ENCODE data around the gene NCAN. TPM values are rescaled to one million over a fixed set of nuclear protein-coding genes. Genes with fewer than 3 reads are reported as not detected.

The NCAN gene
- total and polyA plus RNA-seq, 9 of the 15 experiments (the other 6 are each of a cell fraction or from before 2014, with no cell fraction given): 0.04 TPM; not detected in 8

GRCh38 chr19:19171821-19172532 lies 39.8 kb upstream of the NCAN start (continued):
- TF ChIP-seq, protein P1, sequence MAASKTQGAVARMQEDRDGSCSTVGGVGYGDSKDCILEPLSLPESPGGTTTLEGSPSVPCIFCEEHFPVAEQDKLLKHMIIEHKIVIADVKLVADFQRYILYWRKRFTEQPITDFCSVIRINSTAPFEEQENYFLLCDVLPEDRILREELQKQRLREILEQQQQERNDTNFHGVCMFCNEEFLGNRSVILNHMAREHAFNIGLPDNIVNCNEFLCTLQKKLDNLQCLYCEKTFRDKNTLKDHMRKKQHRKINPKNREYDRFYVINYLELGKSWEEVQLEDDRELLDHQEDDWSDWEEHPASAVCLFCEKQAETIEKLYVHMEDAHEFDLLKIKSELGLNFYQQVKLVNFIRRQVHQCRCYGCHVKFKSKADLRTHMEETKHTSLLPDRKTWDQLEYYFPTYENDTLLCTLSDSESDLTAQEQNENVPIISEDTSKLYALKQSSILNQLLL (CRISPR knock-in tag; IDR thresholded peaks at IDR 0.05; ENCODE audit: borderline replicate concordance): no peak
- TF ChIP-seq, protein P2, sequence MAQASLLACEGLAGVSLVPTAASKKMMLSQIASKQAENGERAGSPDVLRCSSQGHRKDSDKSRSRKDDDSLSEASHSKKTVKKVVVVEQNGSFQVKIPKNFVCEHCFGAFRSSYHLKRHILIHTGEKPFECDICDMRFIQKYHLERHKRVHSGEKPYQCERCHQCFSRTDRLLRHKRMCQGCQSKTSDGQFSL (CRISPR knock-in tag; IDR thresholded peaks at IDR 0.05): no peak
- TF ChIP-seq, protein P2 (tag; IDR thresholded peaks at IDR 0.05): no peak
- TF ChIP-seq OTX1 (CRISPR knock-in tag; IDR thresholded peaks at IDR 0.05): no peak
- TF ChIP-seq ATF7 (IDR thresholded peaks at IDR 0.05): peak; percentile 69; the same call in 1 of the 2 replicates
- TF ChIP-seq NR2C2 (CRISPR knock-in tag; IDR thresholded peaks at IDR 0.05): no peak
- no peak; the same call in 1 of the 2 replicates for TF ChIP-seq NR2C2 (tag; IDR thresholded peaks at IDR 0.05)
- TF ChIP-seq, protein P3, sequence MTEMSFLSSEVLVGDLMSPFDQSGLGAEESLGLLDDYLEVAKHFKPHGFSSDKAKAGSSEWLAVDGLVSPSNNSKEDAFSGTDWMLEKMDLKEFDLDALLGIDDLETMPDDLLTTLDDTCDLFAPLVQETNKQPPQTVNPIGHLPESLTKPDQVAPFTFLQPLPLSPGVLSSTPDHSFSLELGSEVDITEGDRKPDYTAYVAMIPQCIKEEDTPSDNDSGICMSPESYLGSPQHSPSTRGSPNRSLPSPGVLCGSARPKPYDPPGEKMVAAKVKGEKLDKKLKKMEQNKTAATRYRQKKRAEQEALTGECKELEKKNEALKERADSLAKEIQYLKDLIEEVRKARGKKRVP (CRISPR knock-in tag; IDR thresholded peaks at IDR 0.05): peak; percentile 67; the same call in 1 of the 2 replicates
- no peak for TF ChIP-seq ZNF140 (CRISPR knock-in tag; IDR thresholded peaks at IDR 0.05)
- TF ChIP-seq SMAD4 (CRISPR knock-in tag; conservative IDR thresholded peaks at IDR 0.05): peak; percentile 67
- TF ChIP-seq, protein P4, sequence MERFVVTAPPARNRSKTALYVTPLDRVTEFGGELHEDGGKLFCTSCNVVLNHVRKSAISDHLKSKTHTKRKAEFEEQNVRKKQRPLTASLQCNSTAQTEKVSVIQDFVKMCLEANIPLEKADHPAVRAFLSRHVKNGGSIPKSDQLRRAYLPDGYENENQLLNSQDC (CRISPR knock-in tag; IDR thresholded peaks at IDR 0.05): no peak
- peak; percentile 96 for TF ChIP-seq HDAC2 (IDR thresholded peaks at IDR 0.05)
- TF ChIP-seq HDGF (IDR thresholded peaks at IDR 0.05): no peak
- no peak for TF ChIP-seq DDX20 (tag; IDR thresholded peaks at IDR 0.05; ENCODE audit: low read depth)
- no peak for TF ChIP-seq ATF1 (CRISPR knock-in tag; IDR thresholded peaks at IDR 0.05)
- peak; percentile 41 for TF ChIP-seq ATF1 (tag; IDR thresholded peaks at IDR 0.05)
- peak; percentile 90 for TF ChIP-seq TFAP4 (CRISPR knock-in tag; IDR thresholded peaks at IDR 0.05; ENCODE audit: borderline replicate concordance)
- peak in 1 of 2 experiments; percentile 10; a peak in 1 of 4 replicates for TF ChIP-seq HDAC1 (IDR thresholded peaks at IDR 0.05)
- TF ChIP-seq ARHGAP35 (IDR thresholded peaks at IDR 0.05; ENCODE audit: partially characterized antibody): no peak
- TF ChIP-seq BRD9 (IDR thresholded peaks at IDR 0.05; ENCODE audit: low read depth, partially characterized antibody): peak; percentile 66
- peak; percentile 81 for TF ChIP-seq POLR2G (IDR thresholded peaks at IDR 0.05; ENCODE audit: low read depth, low read length)
- no peak for TF ChIP-seq KLF10 (CRISPR knock-in tag; IDR thresholded peaks at IDR 0.05)
- TF ChIP-seq SMARCA4 (IDR thresholded peaks at IDR 0.05): no peak
- peak; percentile 87 for TF ChIP-seq NFRKB (IDR thresholded peaks at IDR 0.05; ENCODE audit: low read depth)
- TF ChIP-seq TAF1 (IDR thresholded peaks at IDR 0.05; ENCODE audit: control insufficient read depth, extremely low read depth, insufficient read depth, low read length, severe bottlenecking): no peak
- no peak for TF ChIP-seq ZBED1 (IDR thresholded peaks at IDR 0.05)
- peak; percentile 43; the same call in 1 of the 2 replicates for TF ChIP-seq ARID1B (IDR thresholded peaks at IDR 0.05)
- peak; percentile 24 for TF ChIP-seq PHF20 (IDR thresholded peaks at IDR 0.05; ENCODE audit: partially characterized antibody)

All from K562 (cell line).